Lower lobe of right lung (tissue), 2 donors: ENCODE data around the gene PYGM. TPM values are rescaled to one million over a fixed set of nuclear protein-coding genes. Genes with fewer than 3 reads are reported as not detected.

Source experiments
- ATAC-seq, 2 donors: fragments of 200-7000 bp; cut with Tn5 transposase; one replicate each; pipeline ENCODE4 v1.9.1; 2020 to 2022; ENCODE audit warnings: mild to moderate bottlenecking in 2 of 2, moderate library complexity in 2 of 2
- DNase-seq: peaks from one replicate; pipeline ENCODE4 v3.0.0-alpha.2; 2020
- H3K27ac ChIP-seq: fragments of 200-600 bp; one replicate; pipeline ENCODE4 v1.8.0; 2022
- H3K27me3 ChIP-seq: fragments of 200-600 bp; one replicate; pipeline ENCODE4 v1.8.0; 2022; ENCODE audit warnings: low read depth
- H3K36me3 ChIP-seq: fragments of 200-600 bp; one replicate; pipeline ENCODE4 v1.8.0; 2022; ENCODE audit warnings: mild to moderate bottlenecking
- H3K4me1 ChIP-seq: fragments of 200-600 bp; one replicate; pipeline ENCODE4 v1.8.0; 2022
- H3K4me3 ChIP-seq: fragments of 200-600 bp; one replicate; pipeline ENCODE4 v1.8.0; 2022; ENCODE audit warnings: mild to moderate bottlenecking
- H3K9me3 ChIP-seq: fragments of 200-600 bp; one replicate; pipeline ENCODE4 v1.8.0; 2022
- CTCF ChIP-seq: fragments of 200-600 bp; IDR thresholded peaks from one replicate; pipeline ENCODE4 v1.8.0; 2022; ENCODE audit warnings: antibody characterized with exemption, mild to moderate bottlenecking
- intact Hi-C: fragments of 100-400 bp; cut with DNase I; formaldehyde crosslinking; loops from one replicate; pipeline ENCODE4 v1.11.0; 2022
- total RNA-seq: library from RNA; stranded (reverse); fragmentation: NEBNext Ultra II Directional; extraction: Animal tissue kit (Norgen Biotek cat#: 25700); gene quantifications from one replicate; pipeline ENCODE4 v1.2.1, GENCODE V29; 2021
- donor health status: DM: no; HTN: yes; CAD: no; lungs with severe emphysema.

PYGM gene
- total RNA-seq, 1 donor from 2014 or later = 2.6 TPM

DNA sequence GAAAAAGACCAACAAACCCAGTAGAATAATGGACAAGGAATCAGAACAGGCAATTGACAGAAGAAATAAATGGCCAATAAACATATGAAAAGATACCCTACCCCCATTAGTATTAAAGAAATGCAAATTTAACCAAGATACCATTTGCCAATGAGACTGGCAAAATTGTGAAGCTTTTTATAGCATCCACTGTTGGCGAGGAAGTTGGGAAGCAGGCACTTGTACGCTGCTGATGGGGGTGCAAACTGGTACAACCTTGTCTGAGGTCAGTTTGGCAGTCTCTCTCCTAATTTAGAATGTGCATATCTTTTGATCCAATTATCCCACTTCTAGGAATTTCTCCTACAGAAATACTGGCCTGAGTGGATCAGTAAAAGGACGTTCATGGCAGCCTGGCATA lies 28.2 kb downstream of the PYGM start:
- TF ChIP-seq CTCF = no peak
- no peak for ATAC-seq
- H3K27ac ChIP-seq = no peak overlapping the region
- intact Hi-C loops = no loop called here
- no peaks in the 10 kb centered on the region for H3K9me3 ChIP-seq
- H3K4me1 ChIP-seq = no peaks in the 10 kb centered on the region
- H3K36me3 ChIP-seq = peaks cover 49% of the 10 kb centered on the region
- H3K4me3 ChIP-seq = no peak overlapping the region
- no peak for DNase-seq
- H3K27me3 ChIP-seq = no peaks in the 10 kb centered on the region

DNA sequence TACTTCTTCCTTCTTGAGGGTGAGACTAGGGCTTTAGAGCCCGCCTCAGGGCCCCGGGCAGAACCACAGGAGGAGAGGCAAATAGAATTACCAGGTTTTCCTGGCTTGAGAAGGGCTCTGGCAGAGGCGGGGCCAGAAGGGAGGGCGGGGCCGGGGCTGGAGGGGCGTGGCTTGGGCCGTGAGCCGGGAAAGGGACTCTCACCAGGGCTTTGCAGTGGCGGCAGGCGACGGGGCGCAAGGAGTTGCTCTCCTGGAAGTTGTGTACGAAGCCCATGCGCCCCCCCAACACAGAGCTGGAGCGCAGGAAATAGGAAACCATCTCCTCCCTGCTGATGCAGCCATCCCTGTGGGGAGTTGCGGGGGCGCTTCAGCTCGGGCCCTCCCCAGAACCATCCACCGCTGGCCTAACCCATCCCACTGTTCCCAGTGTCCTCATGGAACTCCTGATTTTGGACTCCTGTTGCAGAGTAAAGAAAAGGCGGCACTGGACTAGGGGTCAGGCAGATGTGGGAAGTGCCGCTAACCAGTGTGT lies 29.9 kb downstream of the PYGM start:
- DNase-seq (no peak), ATAC-seq (peak; percentile 52 to 63)
- TF ChIP-seq CTCF = no peak
- H3K9me3 ChIP-seq = no peaks in the 10 kb centered on the region
- H3K4me1 ChIP-seq = no peaks in the 10 kb centered on the region
- no peaks in the 10 kb centered on the region for H3K27me3 ChIP-seq
- H3K27ac ChIP-seq = no peak overlapping the region
- no peak overlapping the region for H3K4me3 ChIP-seq
- intact Hi-C loops = no loop called here
- H3K36me3 ChIP-seq = peaks cover 32% of the 10 kb centered on the region

DNA sequence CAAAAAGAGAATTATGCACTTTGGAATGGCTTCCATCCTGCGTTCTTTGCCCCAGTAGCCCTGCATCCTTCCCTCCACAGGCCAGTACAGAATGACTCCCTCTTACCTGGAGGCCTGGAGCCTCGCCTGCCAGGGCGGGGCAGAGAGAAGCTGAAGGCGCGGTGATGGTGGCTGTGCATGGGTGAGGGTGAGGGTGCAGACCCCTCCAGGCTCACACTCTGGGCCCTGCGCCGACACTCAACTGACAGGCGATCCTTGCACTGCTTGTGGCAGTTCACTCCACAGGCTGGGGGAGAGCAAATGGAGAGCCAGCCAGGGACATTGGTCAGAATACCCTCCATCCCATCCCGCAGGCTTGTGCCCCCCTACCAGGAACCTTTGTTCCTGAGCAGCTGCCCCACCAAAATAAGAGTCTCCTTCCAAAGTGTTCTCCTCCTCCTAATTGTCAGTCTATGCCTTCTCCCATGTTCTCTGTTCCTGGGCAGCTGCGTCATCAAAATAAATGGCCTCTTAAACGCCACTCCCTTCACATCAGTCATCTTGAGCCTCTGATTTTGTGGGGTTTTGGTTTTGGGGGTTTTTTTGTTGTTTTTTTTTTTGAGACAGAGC lies 30.9 kb downstream of the PYGM start:
- Histone ChIP-seq H3K27me3 (no peaks in the 10 kb centered on the region), H3K9me3 (no peaks in the 10 kb centered on the region), H3K27ac (no peak overlapping the region), H3K4me1 (peaks cover under 1% of the 10 kb centered on the region), H3K4me3 (no peak overlapping the region), H3K36me3 (peaks cover 24% of the 10 kb centered on the region)
- no peak for DNase-seq
- no peak for ATAC-seq
- no peak for TF ChIP-seq CTCF
- intact Hi-C loops = no loop called here

DNA sequence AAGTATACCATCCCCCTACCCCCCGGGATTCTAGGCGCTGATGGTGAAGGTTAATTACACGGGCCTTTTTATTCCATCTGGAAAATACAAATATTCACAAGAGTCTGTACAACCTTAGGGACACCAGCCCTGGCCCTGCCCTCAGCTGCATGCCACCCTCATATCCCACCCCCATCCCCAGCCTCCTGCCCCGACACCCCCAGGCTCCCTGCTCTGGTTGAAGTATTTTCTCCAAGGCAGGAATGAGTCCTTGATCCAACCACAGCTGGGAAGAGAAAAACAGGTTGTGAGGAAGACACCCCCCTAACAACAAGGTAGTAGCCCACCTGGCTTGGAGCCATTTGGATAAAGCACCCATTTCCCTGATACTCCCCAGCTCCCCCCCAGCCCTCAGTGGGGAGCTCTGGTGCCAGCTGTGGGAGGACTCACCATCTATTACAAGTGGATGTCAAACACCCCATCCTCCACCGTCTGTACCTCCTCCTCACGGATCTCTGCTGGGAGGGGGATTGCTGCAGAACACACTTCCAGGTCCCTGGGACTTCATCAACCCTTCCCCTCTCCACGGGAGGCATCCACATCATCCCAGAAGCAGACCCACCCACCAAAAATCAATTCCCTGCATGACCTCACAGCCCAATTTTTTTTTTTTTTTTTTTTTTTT lies 32.8 kb downstream of the PYGM start:
- intact Hi-C loops = no loop called here
- ATAC-seq = no peak
- no peak for TF ChIP-seq CTCF

DNA sequence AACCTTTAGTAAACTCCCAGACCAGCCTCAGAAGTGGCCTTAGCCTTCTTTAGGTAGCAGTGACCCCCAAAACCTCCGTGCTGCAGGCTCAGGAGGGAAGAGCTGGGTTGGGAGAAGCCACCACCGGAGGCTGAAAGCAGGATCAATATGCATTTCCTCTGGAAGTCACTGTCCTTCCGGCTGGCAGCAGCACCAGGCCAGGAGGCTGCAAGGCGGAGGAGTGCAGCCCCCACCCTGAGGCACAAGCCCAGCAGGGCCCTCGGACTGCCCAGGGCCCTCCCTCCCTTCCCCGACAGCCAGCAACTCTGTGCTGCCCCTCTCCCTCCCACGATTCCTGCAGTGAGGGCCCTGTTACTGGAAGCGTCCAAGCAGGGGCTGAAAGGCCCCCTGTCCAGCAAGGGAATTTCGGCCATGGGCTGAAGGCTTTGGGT lies 33.5 kb downstream of the PYGM start:
- no peak for ATAC-seq
- Histone ChIP-seq H3K36me3 (peaks cover 17% of the 10 kb centered on the region), H3K9me3 (no peaks in the 10 kb centered on the region), H3K27ac (no peak overlapping the region), H3K4me3 (no peak overlapping the region), H3K4me1 (peaks cover 9% of the 10 kb centered on the region), H3K27me3 (peaks cover 13% of the 10 kb centered on the region)
- no peak for DNase-seq
- intact Hi-C loops = no loop called here
- no peak for TF ChIP-seq CTCF

More for the DNA sequence above, 32.8 kb downstream of the PYGM start:
- Histone ChIP-seq H3K4me1 (peaks cover 9% of the 10 kb centered on the region), H3K27ac (no peak overlapping the region), H3K27me3 (peaks cover 6% of the 10 kb centered on the region), H3K9me3 (no peaks in the 10 kb centered on the region), H3K4me3 (no peak overlapping the region), H3K36me3 (peaks cover 24% of the 10 kb centered on the region)
- DNase-seq = no peak
